ENCODE measurements around the gene OOSP1.
"Not testable (repeated sequence)": the region's sequence is repeated elsewhere in the genome, so short reads cannot be mapped to it uniquely, and the experiment has no call there.

The OOSP1 gene

DNA sequence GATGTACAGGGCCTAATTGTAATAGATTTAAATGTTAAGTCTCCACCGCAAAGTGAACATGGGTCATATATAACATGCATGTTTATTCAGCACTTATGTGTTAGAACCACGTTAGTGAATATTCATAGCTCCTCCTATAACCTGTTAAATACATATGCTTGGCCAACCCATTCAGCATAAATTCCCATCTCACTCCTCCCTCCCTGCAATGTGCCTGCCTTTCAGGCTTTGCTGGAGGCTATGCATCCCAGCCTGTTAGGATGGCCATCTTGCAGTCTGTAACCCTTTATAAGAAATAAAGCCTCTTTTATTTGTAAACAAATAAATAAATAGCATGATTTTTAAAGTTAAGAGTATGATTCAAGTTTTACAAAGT is 23.9 kb downstream of the OOSP1 start:
- no peak for FAIRE-seq

- no peak for FAIRE-seq
Measured at GRCh38 chr11:59963733-59964132, 25.5 kb downstream of the OOSP1 start, which contains the start of gene OOSP4A. TSS of gene OOSP4A (plus strand) at chr11:59964033. CDS start at chr11:59964033, 0 bp downstream.

DNA sequence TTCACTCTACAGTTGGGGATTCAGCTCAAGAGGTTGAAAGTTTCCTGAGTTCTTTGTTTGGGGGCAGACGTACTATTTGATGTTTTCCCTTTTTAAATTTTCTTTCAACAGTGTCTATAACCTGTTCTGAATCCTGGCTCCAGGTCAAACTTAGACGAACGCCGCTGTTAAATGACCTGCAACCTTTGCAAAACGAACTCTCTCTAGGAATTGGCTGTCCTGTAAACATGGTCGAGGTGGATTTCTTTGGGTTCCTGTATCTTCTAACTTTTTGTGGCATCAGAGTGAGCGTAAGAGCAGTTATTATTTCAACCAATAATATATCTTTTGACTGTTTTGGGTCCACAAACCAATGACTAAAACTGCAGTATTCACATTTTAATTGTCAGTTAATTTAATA is 27.2 kb downstream of the OOSP1 start:
- no peak for FAIRE-seq

GRCh38 chr11:59966201-59966600 is 28.0 kb downstream of the OOSP1 start:
- no peak for FAIRE-seq

DNA sequence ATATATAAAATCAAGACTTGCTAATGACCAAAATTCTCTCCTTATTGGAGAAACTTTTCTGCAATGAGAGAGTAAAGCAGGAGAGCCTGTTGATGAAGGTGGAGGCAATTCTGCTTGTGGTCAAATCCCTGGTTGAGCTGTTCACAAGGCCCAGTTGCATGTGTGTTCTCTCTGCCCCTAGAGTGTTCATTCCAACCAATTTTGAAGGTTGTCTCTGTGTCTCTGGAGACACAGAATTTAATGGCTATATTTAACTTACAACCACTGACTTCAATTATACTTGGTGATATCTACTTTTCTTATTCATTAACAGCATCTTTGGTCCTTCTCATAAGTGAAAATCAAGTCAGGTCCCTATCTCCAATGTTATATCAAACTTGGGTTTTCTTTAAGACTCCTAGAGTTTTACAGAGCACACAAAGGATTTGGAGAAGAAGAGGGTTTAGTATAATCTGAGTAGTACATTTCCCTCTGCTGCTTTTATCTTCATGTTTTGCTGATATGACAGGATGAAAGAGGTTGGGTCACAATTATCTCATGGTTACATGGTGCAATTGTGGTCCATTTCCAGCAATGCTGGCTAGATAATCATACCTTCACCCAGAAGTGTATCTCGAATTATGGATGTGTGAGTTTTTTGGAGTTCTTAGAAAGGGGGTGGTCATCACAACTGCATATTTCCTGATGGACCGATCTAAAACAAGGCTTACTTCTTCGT is 29.6 kb downstream of the OOSP1 start:
- no peak for FAIRE-seq

DNA sequence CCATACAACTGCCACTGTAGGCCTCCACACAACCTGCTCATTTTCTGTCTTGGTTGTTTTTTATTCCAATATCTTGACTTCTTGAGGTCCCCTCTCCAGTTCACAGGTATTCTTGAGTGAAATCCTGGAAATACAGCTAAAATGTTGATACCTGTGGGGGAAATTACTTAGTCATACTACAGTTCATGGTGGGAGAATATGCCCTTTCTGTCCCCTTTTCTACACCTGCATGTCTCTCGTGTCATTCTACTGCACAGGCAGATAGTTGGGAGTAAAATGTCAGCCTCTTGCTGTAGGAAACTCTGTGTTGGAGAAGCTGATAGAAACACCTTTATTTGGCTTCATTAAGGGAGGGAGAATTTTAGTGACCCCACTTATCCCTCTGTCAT is 30.2 kb downstream of the OOSP1 start:
- no peak for FAIRE-seq

- FAIRE-seq, result no peak
Measured at GRCh38 chr11:59973097-59973496, 34.9 kb downstream of the OOSP1 start.

DNA sequence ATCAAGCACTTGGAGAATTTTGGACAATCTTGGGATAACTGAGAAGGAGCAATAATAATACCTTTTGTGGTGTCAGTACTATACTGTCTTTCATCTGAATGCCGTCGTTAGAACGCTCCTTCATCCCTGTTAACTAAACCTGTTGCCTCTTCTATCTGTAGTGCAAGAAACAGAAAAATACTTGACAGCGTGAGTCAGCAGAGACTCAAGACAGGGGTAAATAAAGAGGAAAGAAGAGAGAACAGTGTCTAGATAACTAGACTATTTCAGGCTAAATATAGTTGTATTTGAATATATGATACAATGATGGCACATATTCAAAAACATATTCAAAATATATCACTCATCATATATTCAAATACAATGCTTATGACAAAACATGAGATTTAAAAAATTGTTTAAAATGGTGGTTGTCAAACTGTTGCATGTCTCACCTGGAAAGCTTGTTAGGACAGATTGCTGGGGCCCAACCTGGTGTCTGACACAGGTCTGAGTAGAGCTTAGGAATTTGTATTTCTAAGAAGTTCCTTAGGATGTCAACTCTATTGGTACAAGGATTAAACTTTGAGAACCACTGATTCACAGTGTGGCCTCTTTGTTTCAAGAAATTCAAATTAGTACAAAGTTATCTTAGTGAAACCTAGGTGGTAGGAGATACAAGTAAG is 43.0 kb downstream of the OOSP1 start:
- no peak for FAIRE-seq

DNA sequence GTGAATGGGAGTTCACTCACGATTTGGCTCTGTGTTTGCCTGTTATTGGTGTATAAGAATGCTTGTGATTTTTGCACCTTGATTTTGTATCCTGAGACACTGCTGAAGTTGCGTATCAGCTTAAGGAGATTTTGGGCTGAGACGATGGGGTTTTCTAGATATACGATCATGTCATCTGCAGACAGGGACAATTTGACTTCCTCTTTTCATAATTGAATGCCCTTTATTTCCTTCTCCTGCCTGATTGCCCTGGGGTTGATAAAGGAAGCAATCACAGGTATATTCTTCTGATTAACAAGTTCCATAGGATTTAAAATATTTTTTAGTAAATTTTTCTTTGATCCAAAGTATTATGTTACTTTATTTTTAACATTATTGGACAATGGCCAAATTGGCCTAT is 43.8 kb downstream of the OOSP1 start:
- not testable (repeated sequence) for FAIRE-seq

GRCh38 chr11:59983212-59983611 is 45.0 kb downstream of the OOSP1 start:
- FAIRE-seq, result no peak

DNA sequence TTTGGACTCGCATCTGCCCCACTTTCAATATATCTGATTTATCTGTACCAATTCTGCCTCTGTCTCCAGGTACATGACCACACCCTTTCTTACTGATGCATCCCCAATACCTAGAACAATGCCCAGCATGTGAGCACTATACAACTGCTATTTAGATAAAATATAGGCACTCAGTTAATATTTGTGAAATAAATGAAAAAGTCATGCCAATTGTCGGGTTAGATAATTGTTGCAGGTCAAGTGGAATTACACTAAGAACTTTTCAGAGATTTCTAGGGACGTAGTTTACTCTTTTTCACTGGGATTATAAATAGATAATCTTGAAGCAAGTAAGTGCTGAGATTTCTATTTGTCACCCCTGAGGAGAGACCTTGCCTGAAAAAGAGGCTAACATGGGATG is 46.1 kb downstream of the OOSP1 start:
- no peak for FAIRE-seq

DNA sequence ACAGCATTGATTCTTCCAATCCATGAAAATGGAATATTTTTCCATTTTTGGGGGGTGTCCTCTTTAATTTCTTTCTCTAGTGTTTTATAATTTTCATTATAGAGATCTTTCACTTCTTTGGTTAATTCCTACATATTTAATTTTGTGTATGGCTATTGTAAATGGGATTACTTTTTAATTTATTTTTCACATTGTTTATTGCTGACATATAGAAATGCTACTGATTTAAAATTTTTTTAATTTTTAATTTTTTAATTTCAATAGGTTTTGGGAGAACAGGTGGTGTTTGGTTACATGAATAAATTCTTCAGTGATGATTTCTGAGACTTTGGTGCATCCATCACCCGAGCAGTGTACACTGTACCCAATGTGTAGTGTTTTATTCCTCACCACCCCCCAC is 52.2 kb downstream of the OOSP1 start:
- no peak for FAIRE-seq

- no peak for FAIRE-seq
Measured at GRCh38 chr11:59992425-59992824, 54.2 kb downstream of the OOSP1 start.

GRCh38 chr11:59997800-59998199 is 59.6 kb downstream of the OOSP1 start:
- FAIRE-seq, result no peak

- no peak for FAIRE-seq
Measured at GRCh38 chr11:59999691-60000090, 61.5 kb downstream of the OOSP1 start.

GRCh38 chr11:60003729-60004128 is 65.5 kb downstream of the OOSP1 start:
- FAIRE-seq, result no peak

DNA sequence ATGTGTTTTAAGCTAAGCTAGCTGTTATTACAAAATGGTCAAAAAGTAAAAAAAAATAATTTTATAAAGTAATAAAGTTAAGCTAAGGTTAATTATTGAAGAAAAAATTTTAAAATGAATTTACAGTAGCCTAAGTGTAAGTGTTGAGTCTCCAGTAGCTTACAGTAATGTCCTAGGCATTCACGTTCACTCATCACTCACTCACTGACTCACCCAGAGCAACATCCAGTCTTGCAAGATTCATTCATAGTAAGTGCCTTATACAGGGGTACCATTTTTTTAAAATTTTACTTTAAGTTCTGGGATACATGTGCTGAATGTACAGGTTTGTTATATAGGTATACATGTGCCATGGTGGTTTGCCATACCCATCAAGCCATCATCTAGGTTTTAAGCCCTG is 67.1 kb downstream of the OOSP1 start:
- FAIRE-seq, result no peak

All from A204.1 (cell line).